GM12892 (cell line): ENCODE results near the gene SLC35B2.

Source experiments
- POLR2A ChIP-seq: IDR thresholded peaks from 2 replicates; pipeline ENCODE4 v1.6.1; 2011; ENCODE audit warnings: low read depth, low read length, control low read depth
- POLR2AphosphoS5 ChIP-seq: IDR thresholded peaks from 2 replicates; pipeline ENCODE4 v1.6.1; 2011; ENCODE audit warnings: low read depth, low read length, control low read depth
- TAF1 ChIP-seq: IDR thresholded peaks from 2 replicates; pipeline ENCODE4 v1.6.1; 2011; ENCODE audit warnings: low read depth, mild to moderate bottlenecking, control low read depth, low read length, borderline replicate concordance

GRCh38 chr6:44269178-44269920 lies 12.0 kb upstream of the SLC35B2 start:
- TF ChIP-seq TAF1 (no peak), POLR2A (no peak), POLR2AphosphoS5 (no peak)
